ENCODE measurements around the gene HRH2.

The HRH2 gene

GRCh38 chr5:175640106-175640775 is 17.6 kb upstream of the HRH2 start:
- no peak overlapping the region for H3K18ac ChIP-seq (ENCODE audit: low read length)
- H3K79me1 ChIP-seq (ENCODE audit: low read depth, low read length) = no peaks in the 10 kb centered on the region
- no peak overlapping the region for H2BK5ac ChIP-seq (ENCODE audit: low read length)
- WGBS, 2 donors (ENCODE audit: extremely low coverage in 2 of 2, insufficient read length in 2 of 2, insufficient replicate concordance in 1 of 2) = no CpG with 5 or more reads among the region's 9 CpGs
- no peak overlapping the region for H3K14ac ChIP-seq (ENCODE audit: low read length)
- no peak overlapping the region for H3K27ac ChIP-seq (replicated peaks; ENCODE audit: low read length)
- no peak overlapping the region for H3K4ac ChIP-seq (ENCODE audit: low read length)
- H4K8ac ChIP-seq (ENCODE audit: low read depth, low read length) = no peak overlapping the region
- no peak overlapping the region for H3K9ac ChIP-seq (ENCODE audit: low read depth, low read length, poor library complexity)
- no peak overlapping the region for H2AK5ac ChIP-seq (ENCODE audit: low read depth, low read length)
- no peaks in the 10 kb centered on the region for H3K36me3 ChIP-seq (replicated peaks in 1 of 2; ENCODE audit: control insufficient read depth in 2 of 2, insufficient read depth in 2 of 2, low read length in 2 of 2)
- H3K4me2 ChIP-seq (ENCODE audit: insufficient read depth, low read length, poor library complexity, severe bottlenecking) = no peak overlapping the region
- H2BK120ac ChIP-seq (ENCODE audit: low read depth, low read length) = no peak overlapping the region
- peaks cover 0 to 5% of the 10 kb centered on the region in 2 donors for H3K4me1 ChIP-seq (ENCODE audit: control insufficient read depth in 2 of 2, insufficient read depth in 1 of 2, low read depth in 1 of 2, low read length in 2 of 2)
- H3K23ac ChIP-seq (ENCODE audit: low read depth, low read length, poor library complexity) = no peak overlapping the region
- H2BK12ac ChIP-seq (ENCODE audit: low read length) = no peak overlapping the region
- no peak for DNase-seq (ENCODE audit: low spot score)
- H3K4me3 ChIP-seq (ENCODE audit: low read length in 2 of 2) = no peak overlapping the region
- no peak overlapping the region for H2AFZ ChIP-seq (ENCODE audit: low read length)
- no peak overlapping the region for H2BK15ac ChIP-seq (ENCODE audit: low read length)
- no peak overlapping the region for H4K91ac ChIP-seq (ENCODE audit: low read depth, low read length, poor library complexity)
- H3K9me3 ChIP-seq (replicated peaks in 1 of 2; ENCODE audit: control insufficient read depth in 2 of 2, insufficient read depth in 1 of 2, low read depth in 1 of 2, low read length in 2 of 2) = no peaks in the 10 kb centered on the region
- H3K27me3 ChIP-seq (ENCODE audit: control insufficient read depth in 3 of 3, insufficient read depth in 3 of 3, low read depth in 1 of 3, low read length in 3 of 3) = no peaks in the 10 kb centered on the region

- H3K9ac ChIP-seq (ENCODE audit: low read depth, low read length, poor library complexity) = no peak overlapping the region
- WGBS, 2 donors (ENCODE audit: extremely low coverage in 2 of 2, insufficient read length in 2 of 2, insufficient replicate concordance in 1 of 2) = no CpG with 5 or more reads among the region's 4 CpGs
- no peak overlapping the region for H3K4me2 ChIP-seq (ENCODE audit: insufficient read depth, low read length, poor library complexity, severe bottlenecking)
These were observed 14.9 kb upstream of the HRH2 start for GRCh38 chr5:175642998-175643397.

DNA sequence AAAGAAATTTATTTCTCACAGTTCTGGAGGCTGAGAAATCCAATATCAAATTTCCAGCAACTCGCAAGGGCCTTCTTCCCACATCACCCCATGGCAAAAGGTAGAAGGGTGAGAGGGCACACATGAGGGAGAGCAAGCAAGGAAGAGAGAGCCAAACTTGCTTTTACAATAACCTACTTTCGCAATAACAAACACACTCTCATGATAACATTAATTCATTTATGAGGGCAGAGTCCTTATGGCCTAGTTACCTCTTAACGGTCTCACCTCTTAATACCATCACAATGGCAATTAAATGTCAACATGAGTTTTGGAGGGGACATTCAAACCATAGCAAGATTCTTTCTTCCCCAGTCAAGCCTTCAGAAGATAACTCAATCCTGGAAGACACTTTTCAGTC is 11.6 kb upstream of the HRH2 start:
- no peaks in the 10 kb centered on the region for H3K79me1 ChIP-seq (ENCODE audit: low read depth, low read length)
- no peak overlapping the region for H3K4ac ChIP-seq (ENCODE audit: low read length)
- no peak overlapping the region for H3K9ac ChIP-seq (ENCODE audit: low read depth, low read length, poor library complexity)
- H3K9me3 ChIP-seq (replicated peaks in 1 of 2; ENCODE audit: control insufficient read depth in 2 of 2, insufficient read depth in 1 of 2, low read depth in 1 of 2, low read length in 2 of 2) = peaks cover 2 to 6% of the 10 kb centered on the region in 2 donors
- no peaks in the 10 kb centered on the region for H3K36me3 ChIP-seq (replicated peaks in 1 of 2; ENCODE audit: control insufficient read depth in 2 of 2, insufficient read depth in 2 of 2, low read length in 2 of 2)
- no peak overlapping the region for H3K4me3 ChIP-seq (ENCODE audit: low read length in 2 of 2)
- no peak overlapping the region for H3K14ac ChIP-seq (ENCODE audit: low read length)
- no peak overlapping the region for H2AFZ ChIP-seq (ENCODE audit: low read length)
- no peak for DNase-seq (ENCODE audit: low spot score)
- no peak overlapping the region for H4K91ac ChIP-seq (ENCODE audit: low read depth, low read length, poor library complexity)
- H2BK5ac ChIP-seq (ENCODE audit: low read length) = no peak overlapping the region
- H2BK12ac ChIP-seq (ENCODE audit: low read length) = no peak overlapping the region
- no peak overlapping the region for H2AK5ac ChIP-seq (ENCODE audit: low read depth, low read length)
- no peak overlapping the region for H4K8ac ChIP-seq (ENCODE audit: low read depth, low read length)
- no peaks in the 10 kb centered on the region for H3K4me1 ChIP-seq (ENCODE audit: control insufficient read depth in 2 of 2, insufficient read depth in 1 of 2, low read depth in 1 of 2, low read length in 2 of 2)
- H3K4me2 ChIP-seq (ENCODE audit: insufficient read depth, low read length, poor library complexity, severe bottlenecking) = no peak overlapping the region
- H3K27me3 ChIP-seq (ENCODE audit: control insufficient read depth in 3 of 3, insufficient read depth in 3 of 3, low read depth in 1 of 3, low read length in 3 of 3) = no peaks in the 10 kb centered on the region
- H2BK120ac ChIP-seq (ENCODE audit: low read depth, low read length) = no peak overlapping the region
- H3K27ac ChIP-seq (replicated peaks; ENCODE audit: low read length) = no peak overlapping the region
- H2BK15ac ChIP-seq (ENCODE audit: low read length) = no peak overlapping the region
- WGBS, 2 donors (ENCODE audit: extremely low coverage in 2 of 2, insufficient read length in 2 of 2, insufficient replicate concordance in 1 of 2) = no CpG with 5 or more reads among the region's 3 CpGs
- H3K18ac ChIP-seq (ENCODE audit: low read length) = no peak overlapping the region
- no peak overlapping the region for H3K23ac ChIP-seq (ENCODE audit: low read depth, low read length, poor library complexity)

More at GRCh38 chr5:175642998-175643397, 14.9 kb upstream of the HRH2 start:
- Histone ChIP-seq H3K4me3 (ENCODE audit: low read length in 2 of 2) (no peak overlapping the region), H2BK12ac (ENCODE audit: low read length) (no peak overlapping the region), H3K23ac (ENCODE audit: low read depth, low read length, poor library complexity) (no peak overlapping the region), H4K91ac (ENCODE audit: low read depth, low read length, poor library complexity) (no peak overlapping the region), H3K9me3 (replicated peaks in 1 of 2; ENCODE audit: control insufficient read depth in 2 of 2, insufficient read depth in 1 of 2, low read depth in 1 of 2, low read length in 2 of 2) (no peaks in the 10 kb centered on the region), H2AK5ac (ENCODE audit: low read depth, low read length) (no peak overlapping the region), H3K27me3 (ENCODE audit: control insufficient read depth in 3 of 3, insufficient read depth in 3 of 3, low read depth in 1 of 3, low read length in 3 of 3) (no peaks in the 10 kb centered on the region), H3K36me3 (replicated peaks in 1 of 2; ENCODE audit: control insufficient read depth in 2 of 2, insufficient read depth in 2 of 2, low read length in 2 of 2) (no peaks in the 10 kb centered on the region), H3K18ac (ENCODE audit: low read length) (no peak overlapping the region), H2BK15ac (ENCODE audit: low read length) (no peak overlapping the region), H2BK120ac (ENCODE audit: low read depth, low read length) (no peak overlapping the region), H3K4ac (ENCODE audit: low read length) (no peak overlapping the region), H3K14ac (ENCODE audit: low read length) (no peak overlapping the region), H3K27ac (replicated peaks; ENCODE audit: low read length) (no peak overlapping the region), H3K79me1 (ENCODE audit: low read depth, low read length) (no peaks in the 10 kb centered on the region), H2BK5ac (ENCODE audit: low read length) (no peak overlapping the region), H2AFZ (ENCODE audit: low read length) (no peak overlapping the region), H4K8ac (ENCODE audit: low read depth, low read length) (no peak overlapping the region), H3K4me1 (ENCODE audit: control insufficient read depth in 2 of 2, insufficient read depth in 1 of 2, low read depth in 1 of 2, low read length in 2 of 2) (peaks cover 0 to 5% of the 10 kb centered on the region in 2 donors)
- no peak for DNase-seq (ENCODE audit: low spot score)

DNA sequence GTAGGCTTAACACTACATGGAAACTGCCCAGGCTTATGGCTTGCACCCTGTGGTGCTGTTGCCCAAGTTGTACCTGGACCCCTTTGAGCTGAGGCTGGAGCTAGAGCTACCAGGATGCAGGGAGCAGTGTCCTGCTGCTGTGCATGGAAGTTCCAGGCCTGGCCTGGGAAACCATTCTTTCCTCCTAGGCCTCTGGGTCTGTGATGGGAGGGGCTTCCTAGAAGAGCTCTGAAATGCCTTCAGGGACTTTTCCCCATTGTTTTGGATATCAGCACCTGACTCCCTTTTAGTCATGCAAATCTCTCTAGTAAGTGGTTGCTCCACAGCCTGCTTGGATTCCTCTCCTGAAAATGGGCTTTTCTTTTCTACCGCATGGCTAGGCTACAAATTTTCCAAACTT is 7.9 kb upstream of the HRH2 start:
- Histone ChIP-seq H2BK5ac (ENCODE audit: low read length) (no peak overlapping the region), H3K14ac (ENCODE audit: low read length) (no peak overlapping the region), H4K91ac (ENCODE audit: low read depth, low read length, poor library complexity) (no peak overlapping the region), H3K18ac (ENCODE audit: low read length) (no peak overlapping the region), H2BK15ac (ENCODE audit: low read length) (no peak overlapping the region), H3K79me1 (ENCODE audit: low read depth, low read length) (no peaks in the 10 kb centered on the region), H2AK5ac (ENCODE audit: low read depth, low read length) (no peak overlapping the region), H3K9me3 (replicated peaks in 1 of 2; ENCODE audit: control insufficient read depth in 2 of 2, insufficient read depth in 1 of 2, low read depth in 1 of 2, low read length in 2 of 2) (peaks cover 2 to 6% of the 10 kb centered on the region in 2 donors), H3K27ac (replicated peaks; ENCODE audit: low read length) (no peak overlapping the region), H2BK120ac (ENCODE audit: low read depth, low read length) (no peak overlapping the region), H3K9ac (ENCODE audit: low read depth, low read length, poor library complexity) (no peak overlapping the region), H3K4me1 (ENCODE audit: control insufficient read depth in 2 of 2, insufficient read depth in 1 of 2, low read depth in 1 of 2, low read length in 2 of 2) (no peaks in the 10 kb centered on the region), H2BK12ac (ENCODE audit: low read length) (no peak overlapping the region), H3K4ac (ENCODE audit: low read length) (no peak overlapping the region), H2AFZ (ENCODE audit: low read length) (no peak overlapping the region), H3K36me3 (replicated peaks in 1 of 2; ENCODE audit: control insufficient read depth in 2 of 2, insufficient read depth in 2 of 2, low read length in 2 of 2) (no peaks in the 10 kb centered on the region), H4K8ac (ENCODE audit: low read depth, low read length) (no peak overlapping the region), H3K4me2 (ENCODE audit: insufficient read depth, low read length, poor library complexity, severe bottlenecking) (no peak overlapping the region), H3K23ac (ENCODE audit: low read depth, low read length, poor library complexity) (no peak overlapping the region), H3K27me3 (ENCODE audit: control insufficient read depth in 3 of 3, insufficient read depth in 3 of 3, low read depth in 1 of 3, low read length in 3 of 3) (peaks cover 0 to 6% (median 0%) of the 10 kb centered on the region in 3 experiments), H3K4me3 (ENCODE audit: low read length in 2 of 2) (no peak overlapping the region)
- WGBS, 2 donors (ENCODE audit: extremely low coverage in 2 of 2, insufficient read length in 2 of 2, insufficient replicate concordance in 1 of 2) = no CpG with 5 or more reads among the region's 1 CpG
- DNase-seq (ENCODE audit: low spot score) = no peak
